NOMO-1 treated with DMSO at 0.1 percent for 48 hours (cell line): Measurements from ENCODE around the gene DPYSL5.
"Not testable (repeated sequence)": the region's sequence is repeated elsewhere in the genome, so short reads cannot be mapped to it uniquely, and the experiment has no call there.

ENCODE experiments used
- DNase-seq: peaks from one replicate; lab custom pipeline; 2025; ENCODE audit not compliant: unreplicated experiment; lab: John Stamatoyannopoulos, UW

Gene DPYSL5

DNA sequence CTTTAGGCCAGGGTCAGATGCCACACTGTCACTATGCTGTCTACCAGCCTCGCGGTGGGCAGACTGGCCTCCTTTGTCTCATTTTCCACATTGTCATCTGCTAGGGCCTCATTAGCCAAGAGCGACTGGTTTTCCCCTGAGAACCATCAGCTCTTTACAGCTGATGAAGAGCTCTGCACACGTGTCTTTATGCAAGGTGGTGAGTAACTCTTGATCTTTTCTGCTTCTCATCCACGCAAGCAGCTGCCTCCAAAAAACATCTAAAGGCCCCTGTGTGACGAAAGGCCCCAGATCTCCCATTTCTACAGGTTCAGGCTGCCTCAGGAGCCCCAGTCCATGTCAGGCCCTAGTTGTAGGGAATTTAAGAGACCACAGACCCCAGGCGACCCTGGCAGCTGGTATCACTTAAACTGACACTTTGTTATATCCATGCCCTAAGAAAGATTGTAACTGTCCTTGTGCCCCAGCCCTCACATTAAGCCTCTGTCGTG, 52.9 kb downstream of the DPYSL5 start:
- DNase-seq = no peak

DNA sequence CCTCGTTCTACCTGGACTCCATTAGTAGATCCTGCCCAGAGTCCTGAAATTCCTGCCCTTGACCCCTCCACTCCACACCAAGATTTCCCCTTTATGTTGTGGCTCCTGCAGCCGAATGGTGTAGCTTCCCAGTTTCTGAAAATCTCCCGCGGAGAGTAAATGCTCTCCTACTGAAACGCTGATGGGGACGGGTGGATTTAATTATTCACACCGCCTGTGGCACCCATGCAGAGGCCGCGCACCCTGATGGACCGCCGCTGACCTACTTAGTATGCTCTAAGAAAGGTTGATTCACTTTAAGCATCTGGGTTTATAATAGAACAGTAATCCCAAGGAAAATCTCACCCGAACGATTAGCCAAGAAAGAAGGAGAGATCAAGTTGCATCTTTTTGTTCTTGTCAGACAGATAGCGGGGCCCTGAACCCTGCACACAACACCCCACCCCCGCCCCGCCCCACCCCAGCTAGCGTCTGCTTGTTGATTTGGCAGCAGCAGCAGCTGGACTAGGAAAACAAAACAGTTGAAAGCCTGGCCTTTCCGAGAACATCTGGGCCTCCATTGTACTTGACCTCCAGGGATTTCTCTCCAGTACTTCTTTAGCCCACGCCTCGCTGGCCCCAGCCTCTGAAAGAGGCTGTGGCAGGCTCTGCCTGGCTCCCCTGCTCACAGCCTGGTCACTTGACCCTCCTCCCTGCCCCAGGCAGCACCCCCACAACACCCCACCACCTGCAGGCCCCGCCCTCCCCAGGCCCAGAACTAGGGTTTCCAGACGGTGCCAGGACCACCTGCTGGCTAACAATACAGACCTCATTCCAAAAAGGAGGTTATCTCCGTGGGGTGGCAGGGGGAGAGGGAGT, 53.6 kb downstream of the DPYSL5 start:
- no peak for DNase-seq

DNA sequence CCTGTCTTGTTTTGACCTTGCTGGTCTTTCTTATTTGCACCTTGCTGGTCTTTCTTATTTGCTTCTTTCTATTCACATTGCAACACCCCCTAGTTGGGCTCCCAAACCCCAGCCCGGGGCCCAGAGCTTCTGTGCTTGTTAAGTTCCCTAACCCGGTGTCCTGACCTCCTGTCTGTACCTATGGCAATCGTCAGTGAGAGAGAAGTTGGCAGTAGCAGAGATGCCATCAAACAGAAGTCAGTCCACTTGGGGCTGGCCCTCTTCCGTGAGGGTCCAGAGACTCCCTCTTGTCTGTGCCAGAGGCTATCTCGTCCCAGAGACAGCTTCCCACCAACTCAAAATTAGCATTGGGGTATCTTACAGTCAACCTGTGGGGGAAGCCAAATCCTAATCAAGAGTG, 55.7 kb downstream of the DPYSL5 start:
- DNase-seq = no peak

GRCh38 chr2:26904839-26905238, 56.9 kb downstream of the DPYSL5 start:
- DNase-seq = no peak

DNA sequence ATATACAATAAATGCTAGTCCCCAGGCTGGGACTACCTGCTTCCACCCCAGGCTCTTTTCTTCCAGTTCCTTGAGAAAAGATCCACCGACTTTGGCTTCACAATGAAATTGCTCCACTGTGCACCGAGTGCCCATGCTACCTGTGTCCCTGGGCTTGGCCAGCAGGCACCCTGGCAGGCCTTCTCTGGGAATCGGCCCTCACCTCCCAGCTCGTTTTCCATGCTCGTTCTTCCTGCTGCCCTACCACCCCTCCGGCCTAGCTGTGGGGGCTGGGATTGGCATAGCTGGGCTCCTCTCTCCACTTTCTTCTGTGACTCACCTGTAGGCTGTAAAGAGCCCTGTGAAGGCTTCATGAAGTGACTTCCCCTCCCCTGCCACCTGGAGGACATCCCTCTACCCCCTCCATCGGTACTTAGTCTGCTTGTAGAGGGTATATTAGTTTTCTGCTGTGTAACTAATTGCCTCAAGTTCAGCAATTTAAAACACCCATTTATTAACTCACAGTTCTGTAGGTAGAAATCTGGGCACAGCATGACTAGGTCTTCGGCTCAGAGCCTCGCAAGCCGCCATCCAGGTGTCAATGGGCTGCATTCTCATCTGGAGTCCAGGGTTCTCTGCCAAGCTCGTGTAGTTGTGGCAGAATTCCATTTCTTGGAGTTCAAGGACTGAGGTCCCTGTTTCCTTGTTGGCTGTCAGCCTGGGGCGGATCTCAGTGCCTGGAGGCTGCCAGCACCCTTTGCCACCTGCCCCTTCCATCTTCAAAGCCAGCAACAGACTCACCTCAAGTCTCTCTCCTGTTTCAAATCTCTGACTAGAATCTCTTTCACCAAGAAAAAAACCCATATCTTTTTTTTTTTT, 57.6 kb downstream of the DPYSL5 start:
- DNase-seq = no peak

GRCh38 chr2:26907416-26907815, 59.5 kb downstream of the DPYSL5 start:
- DNase-seq = no peak

GRCh38 chr2:26910176-26910575, 62.2 kb downstream of the DPYSL5 start:
- no peak for DNase-seq

DNA sequence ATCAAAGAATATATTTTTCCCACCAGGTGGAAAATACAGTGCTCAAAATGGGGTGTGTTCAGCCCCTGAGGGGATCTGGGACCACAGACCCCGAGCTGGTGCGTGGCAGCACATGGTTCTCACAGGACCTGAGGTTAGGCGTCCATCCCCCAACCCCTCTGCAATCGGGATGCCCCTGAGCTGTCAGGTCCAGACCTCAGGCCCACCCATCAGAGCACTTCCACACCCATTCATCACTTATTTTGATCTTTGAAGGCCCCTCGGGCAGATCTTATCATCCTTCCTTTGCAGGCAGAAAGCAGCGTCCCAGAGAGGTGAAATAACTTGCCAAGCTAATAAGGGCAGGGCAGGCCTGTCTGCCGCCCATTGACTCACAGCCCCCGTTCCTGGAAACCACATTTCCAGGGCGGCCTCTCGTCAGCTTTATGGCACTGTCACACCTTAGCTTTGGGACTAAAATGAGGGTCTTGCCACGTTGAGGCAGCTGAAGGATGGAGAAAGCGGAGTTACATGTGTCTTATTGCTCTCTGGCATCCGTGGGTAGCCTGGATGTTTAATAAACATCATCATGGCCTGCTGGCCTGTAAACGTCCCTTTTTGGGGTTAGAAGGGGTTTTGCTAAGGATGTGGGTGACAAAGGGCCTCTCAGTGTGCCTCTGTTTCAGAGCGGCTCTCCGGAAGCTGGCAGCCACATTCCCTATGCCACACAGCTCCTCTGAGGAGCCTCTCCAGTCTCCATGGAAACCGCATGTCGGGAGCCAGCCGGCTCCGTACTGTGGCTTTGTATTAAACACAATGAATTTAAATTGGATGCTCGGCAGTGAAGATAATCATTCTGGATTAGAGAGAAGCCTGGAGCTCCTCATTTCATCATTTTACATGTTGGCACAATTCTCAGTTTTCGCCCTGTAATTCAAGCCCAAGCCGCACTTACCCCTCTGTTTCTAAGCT, 64.3 kb downstream of the DPYSL5 start:
- no peak for DNase-seq

- DNase-seq = no peak
Measured at GRCh38 chr2:26913606-26913998, 65.7 kb downstream of the DPYSL5 start.

- no peak for DNase-seq
Measured at GRCh38 chr2:26913999-26914658, 66.2 kb downstream of the DPYSL5 start.

DNA sequence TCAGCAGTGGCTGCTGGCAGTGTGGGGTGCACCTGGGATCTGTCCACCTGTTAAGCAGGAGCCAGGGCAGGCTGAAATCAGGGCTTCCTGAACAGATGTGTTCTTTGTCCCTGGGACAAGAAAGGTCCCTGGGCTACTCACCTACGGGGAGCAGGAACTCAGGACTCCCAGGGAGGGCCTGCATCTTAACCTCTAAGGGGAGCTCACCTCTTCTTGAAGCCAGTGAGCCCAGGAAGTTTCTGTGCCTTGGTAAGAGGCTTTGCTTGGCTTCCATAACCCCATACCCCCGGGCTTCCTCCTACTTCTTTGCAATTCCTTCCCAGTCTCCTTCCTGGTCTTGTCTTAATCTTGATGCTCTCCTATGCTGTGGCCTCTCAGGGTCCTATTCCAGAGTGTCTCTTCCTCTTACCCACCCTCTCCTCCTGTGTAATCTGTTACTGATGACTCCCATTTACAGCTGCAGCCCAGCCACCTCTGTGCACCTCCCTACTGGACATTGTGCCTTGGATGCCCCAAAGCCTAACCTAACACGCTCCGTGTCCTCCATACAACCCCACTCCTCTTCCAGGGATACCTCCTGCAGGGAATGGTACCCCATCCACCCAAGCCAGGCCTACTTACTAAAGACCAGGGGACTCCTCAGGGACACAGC, 66.9 kb downstream of the DPYSL5 start:
- DNase-seq = no peak

GRCh38 chr2:26915316-26915715, 67.4 kb downstream of the DPYSL5 start:
- DNase-seq = no peak

DNA sequence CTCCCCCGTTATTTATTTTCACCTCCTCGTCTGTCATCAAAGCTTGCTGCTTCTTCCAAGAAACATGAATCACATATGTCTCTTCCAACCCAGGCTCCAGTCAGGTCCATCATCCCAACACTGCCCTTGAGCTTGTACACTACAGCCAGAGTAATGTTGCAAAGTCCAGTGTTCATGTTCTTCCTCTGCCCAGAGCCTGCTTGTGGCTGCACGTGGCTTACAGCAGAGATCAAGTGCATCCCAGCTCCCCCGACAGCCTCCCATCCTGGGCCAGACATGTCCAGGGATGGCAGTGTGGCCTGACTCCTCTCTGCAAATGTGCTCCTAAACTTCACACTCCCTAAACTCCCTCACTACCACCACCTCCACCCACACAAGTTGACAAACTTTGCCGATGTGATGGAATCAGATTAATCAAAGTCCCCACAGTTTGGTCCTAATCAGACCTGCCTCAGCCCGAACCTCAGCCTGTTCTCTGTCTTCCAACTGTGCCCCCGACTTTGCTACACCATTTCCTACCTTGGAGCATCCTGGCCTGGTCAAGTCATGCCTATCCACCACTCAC, 68.3 kb downstream of the DPYSL5 start:
- DNase-seq = no peak

- no peak for DNase-seq
Measured at GRCh38 chr2:26917135-26917836, 69.4 kb downstream of the DPYSL5 start.

DNA sequence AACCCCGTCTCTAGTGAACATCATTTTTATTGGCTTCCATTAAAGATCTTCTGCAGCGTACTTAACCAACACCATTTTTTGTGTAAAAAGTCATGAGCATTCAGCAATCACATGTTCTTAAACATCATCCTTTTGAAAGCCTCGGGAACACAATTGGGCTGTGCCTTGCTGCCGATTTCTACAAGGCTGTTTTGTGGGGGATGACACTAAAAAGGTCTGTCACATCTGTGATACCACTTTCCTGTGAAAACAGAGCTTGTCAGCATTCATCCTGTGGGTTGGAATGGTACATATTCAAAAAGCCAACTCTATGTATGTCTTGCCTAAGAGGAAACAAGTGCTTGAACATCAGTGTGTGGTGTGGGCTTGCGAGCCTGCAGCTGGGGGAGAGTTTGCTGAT, 73.4 kb downstream of the DPYSL5 start:
- DNase-seq = no peak

DNA sequence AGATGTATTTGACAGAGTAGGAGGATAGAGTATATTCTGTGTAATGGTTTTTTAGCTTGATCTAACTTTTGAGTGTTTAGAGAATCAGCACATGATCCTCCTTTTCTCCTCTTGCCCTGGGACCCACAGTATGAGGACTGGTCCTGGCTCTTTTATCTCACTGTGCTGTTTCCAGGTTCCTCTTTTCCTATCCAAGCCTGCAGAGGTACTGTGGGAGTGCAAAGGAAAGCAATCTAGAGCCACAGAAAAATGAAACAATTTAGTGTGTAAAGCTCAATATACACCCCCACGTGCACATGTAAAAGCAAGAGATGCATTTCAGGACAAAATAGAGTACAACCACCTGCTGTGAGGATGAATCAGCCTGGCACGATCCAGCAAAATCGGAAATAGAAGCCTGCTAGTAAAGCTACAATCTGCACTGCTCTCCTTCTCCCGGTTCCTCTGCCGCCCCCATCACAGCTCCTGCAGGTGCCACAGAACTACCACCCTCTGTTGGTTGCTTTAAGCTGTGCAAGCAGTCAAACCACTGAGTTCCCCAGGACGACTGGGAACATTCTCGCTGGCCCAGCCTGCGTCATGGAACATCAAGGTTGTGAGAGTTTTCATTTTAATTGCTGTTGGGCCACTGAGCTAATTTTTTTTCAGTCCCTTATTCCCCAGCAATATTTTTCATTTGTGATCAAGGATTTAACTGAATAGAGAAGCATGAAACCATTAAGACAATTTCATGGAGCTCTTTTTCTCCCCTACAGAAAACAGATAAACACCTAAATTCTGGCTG, 74.7 kb downstream of the DPYSL5 start:
- peak; percentile 69 for DNase-seq

DNA sequence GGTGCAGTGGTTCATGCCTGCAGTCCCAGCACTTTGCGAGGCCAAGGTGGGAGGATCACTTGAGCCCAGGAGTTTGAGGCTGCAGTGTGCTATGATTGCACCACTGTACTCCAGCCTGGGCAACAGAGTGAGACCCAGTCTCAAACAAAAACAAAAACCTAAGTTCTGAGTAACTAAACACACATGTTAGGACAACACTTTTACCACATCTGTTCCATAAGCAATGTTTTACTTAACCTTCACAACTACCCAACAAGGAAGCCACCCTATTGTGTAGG, 75.2 kb downstream of the DPYSL5 start:
- DNase-seq = not testable (repeated sequence)

DNA sequence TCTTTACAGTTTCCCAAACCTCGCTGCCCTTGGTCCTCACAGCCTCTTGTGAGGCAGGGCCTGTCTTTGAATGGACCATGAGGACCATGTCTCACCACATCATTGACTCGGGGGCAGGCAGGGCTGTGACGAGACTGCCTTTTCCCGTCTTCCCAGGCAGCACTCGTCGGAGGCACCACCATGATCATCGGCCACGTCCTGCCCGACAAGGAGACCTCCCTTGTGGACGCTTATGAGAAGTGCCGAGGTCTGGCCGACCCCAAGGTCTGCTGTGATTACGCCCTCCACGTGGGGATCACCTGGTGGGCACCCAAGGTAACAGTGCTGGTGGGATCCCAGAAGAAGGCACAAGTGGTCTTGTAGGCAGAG, 76.8 kb downstream of the DPYSL5 start:
- no peak for DNase-seq
